HUES48 (cell line): ENCODE results near the gene MCRIP2.
A peak's percentile ranks its signal among the peaks of the same experiment; 100 is the strongest.
"Not testable (repeated sequence)": the region's sequence is repeated elsewhere in the genome, so short reads cannot be mapped to it uniquely, and the experiment has no call there.

Experiments
- H3K27ac ChIP-seq: one replicate; pipeline ENCODE4 v1.7.0; 2013; ENCODE audit warnings: low read depth, low read length, inconsistent platforms
- H3K27me3 ChIP-seq: 2 replicates; pipeline ENCODE4 v1.6.1; 2013; ENCODE audit warnings: mild to moderate bottlenecking, low read length; ENCODE audit not compliant: control insufficient read depth, insufficient read depth
- H3K36me3 ChIP-seq: 2 replicates; pipeline ENCODE4 v1.6.1; 2013; ENCODE audit warnings: low read length; ENCODE audit not compliant: control insufficient read depth, insufficient read depth
- H3K4me1 ChIP-seq: 2 replicates; pipeline ENCODE4 v1.6.1; 2013; ENCODE audit warnings: mild to moderate bottlenecking, low read length; ENCODE audit not compliant: control insufficient read depth, insufficient read depth
- H3K4me3 ChIP-seq: 2 replicates; pipeline ENCODE4 v1.5.1; 2013; ENCODE audit warnings: mild to moderate bottlenecking, low read depth, low read length
- H3K9ac ChIP-seq: 2 replicates; pipeline ENCODE4 v1.6.1; 2013; ENCODE audit warnings: mild to moderate bottlenecking, low read depth, low read length, moderate library complexity
- H3K9me3 ChIP-seq: 2 replicates; pipeline ENCODE4 v1.6.1; 2013; ENCODE audit warnings: low read length; ENCODE audit not compliant: control insufficient read depth, insufficient read depth

MCRIP2 gene, protein sequence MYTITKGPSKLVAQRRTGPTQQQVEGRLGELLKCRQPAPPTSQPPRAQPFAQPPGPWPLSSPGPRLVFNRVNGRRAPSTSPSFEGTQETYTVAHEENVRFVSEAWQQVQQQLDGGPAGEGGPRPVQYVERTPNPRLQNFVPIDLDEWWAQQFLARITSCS

DNA sequence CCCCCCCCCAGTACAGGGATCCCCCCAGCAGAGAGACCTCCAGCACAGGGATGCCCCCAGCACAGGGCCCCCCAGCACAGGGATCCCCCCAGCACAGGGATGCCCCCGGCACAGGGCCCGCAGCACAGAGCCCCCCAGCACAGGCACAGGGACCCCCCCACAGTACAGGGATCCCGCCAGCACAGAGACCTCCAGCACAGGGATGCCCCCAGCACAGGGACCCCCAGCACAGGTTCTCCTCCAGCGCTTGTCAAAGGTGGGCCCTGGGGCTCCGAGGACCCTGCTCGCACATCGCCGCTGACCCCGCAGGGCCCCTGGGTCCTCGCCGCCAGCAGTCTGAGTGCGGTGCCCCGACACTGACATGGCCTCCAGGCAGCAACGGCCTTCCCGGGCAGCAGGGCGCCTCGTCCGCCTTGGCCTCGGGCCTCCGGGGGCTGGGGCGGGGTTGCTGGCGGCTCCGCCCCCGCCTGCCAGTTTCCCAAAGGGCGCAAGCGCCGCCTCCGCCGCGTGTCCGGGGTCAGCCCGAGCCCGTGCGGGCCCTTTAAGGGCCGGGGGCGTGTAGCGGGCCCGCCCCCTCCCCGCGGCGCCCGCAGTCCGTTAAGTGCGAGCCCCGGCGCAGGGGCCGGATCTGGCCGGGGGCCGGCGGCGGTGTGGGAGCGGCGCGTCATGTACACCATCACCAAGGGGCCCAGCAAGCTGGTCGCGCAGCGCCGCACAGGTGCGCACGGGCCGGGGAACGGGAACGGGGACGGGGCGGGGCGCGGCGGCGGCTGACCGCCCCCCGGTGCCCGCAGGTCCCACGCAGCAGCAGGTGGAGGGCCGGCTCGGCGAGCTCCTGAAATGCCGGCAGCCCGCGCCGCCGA lies at the start of gene MCRIP2:
TSS of gene MCRIP2 (plus strand) at position 503 of the 863 bp plus-strand sequence. CDS start at position 667, 164 bp downstream.
- H3K36me3 ChIP-seq: no peaks in the 10 kb centered on the region
- H3K4me1 ChIP-seq: peaks cover 19% of the 10 kb centered on the region
- H3K4me3 ChIP-seq: peak within 1 kb of the TSS; percentile 74
- peak within 1 kb of the TSS; percentile 12 for H3K27ac ChIP-seq
- H3K9ac ChIP-seq: peak within 1 kb of the TSS; percentile 55; the same call in 1 of the 2 replicates
- H3K9me3 ChIP-seq: no peaks in the 10 kb centered on the region
- no peaks in the 10 kb centered on the region for H3K27me3 ChIP-seq

DNA sequence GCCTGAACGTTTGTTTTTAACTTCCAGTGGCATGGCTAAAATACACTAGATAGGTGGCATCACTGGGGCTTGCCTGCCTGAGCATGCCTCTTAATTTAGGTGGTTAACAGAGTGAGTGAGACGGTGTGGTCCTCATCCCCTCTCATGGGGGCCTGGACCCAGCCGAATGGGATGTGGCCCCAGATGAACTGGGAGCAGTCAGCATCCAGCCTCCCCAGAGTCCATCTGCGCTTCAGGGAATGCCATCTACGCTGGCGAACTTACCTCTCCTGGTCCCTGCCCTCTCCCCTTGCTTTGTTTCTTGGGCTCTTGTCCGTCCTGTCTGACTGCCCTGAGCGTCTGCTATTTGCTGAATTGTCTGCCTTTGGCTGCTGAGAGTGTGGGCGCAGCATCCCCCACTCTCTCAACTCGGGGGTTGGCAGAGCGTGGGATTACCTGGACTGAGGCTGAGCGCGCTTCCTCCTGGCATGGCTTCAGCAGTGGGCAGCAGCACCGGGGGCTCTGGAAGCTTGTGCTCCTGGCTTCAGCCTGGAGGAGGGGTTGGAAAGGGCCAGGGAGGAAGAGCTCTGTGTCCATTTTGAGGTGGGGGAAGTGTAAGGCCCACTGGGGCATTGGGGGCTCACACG lies 49.6 kb upstream of the MCRIP2 start:
- no peaks in the 10 kb centered on the region for H3K9me3 ChIP-seq
- H3K4me1 ChIP-seq: peaks cover 4% of the 10 kb centered on the region; the same call in 1 of the 2 replicates
- peaks cover 17% of the 10 kb centered on the region for H3K27me3 ChIP-seq
- no peak overlapping the region for H3K27ac ChIP-seq
- no peaks in the 10 kb centered on the region for H3K36me3 ChIP-seq
- H3K9ac ChIP-seq: no peak overlapping the region
- no peak overlapping the region; the same call in 1 of the 2 replicates for H3K4me3 ChIP-seq

DNA sequence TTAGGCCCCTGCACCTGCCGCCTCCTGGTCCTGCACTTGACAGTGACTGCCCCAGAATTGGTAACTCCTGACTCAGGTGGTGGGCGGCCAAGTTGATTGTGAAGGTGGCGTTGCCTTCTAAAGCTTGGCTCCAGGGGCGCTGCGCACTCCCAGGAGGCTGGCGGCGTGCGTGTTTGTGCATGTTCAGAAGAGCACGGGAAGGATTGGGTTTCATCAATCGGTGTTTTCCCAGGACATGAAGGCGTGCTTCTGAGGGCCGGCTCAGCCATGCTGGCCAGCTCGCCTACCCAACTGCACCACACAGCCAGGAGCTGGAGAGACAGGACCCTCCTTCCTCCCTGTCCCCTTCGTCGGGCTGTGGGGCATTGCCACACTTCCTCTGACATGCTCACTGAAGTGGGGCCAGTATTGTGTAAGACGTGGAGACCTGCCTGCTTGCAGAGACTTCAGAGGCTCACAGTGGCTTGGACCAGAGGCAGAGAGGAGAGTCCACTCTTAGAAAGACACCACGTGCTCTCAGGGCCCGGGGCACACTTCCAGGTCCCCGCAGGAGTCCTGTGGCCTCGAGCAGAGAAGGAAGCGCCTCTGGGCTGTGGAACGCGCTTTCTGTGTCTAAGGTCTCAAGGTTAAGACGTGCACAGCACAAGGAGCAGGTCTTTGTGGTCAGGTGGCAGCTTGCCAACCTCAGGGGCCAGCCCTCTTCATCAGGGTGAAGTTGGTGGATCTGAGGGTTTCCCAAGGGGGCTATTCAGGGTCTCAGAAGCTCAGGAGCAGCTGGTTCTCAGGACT lies 48.9 kb upstream of the MCRIP2 start:
- Histone ChIP-seq H3K9ac (no peak overlapping the region), H3K9me3 (no peaks in the 10 kb centered on the region), H3K27ac (no peak overlapping the region), H3K27me3 (peaks cover 11% of the 10 kb centered on the region), H3K4me1 (peaks cover 4% of the 10 kb centered on the region; the same call in 1 of the 2 replicates), H3K36me3 (no peaks in the 10 kb centered on the region), H3K4me3 (no peak overlapping the region)

DNA sequence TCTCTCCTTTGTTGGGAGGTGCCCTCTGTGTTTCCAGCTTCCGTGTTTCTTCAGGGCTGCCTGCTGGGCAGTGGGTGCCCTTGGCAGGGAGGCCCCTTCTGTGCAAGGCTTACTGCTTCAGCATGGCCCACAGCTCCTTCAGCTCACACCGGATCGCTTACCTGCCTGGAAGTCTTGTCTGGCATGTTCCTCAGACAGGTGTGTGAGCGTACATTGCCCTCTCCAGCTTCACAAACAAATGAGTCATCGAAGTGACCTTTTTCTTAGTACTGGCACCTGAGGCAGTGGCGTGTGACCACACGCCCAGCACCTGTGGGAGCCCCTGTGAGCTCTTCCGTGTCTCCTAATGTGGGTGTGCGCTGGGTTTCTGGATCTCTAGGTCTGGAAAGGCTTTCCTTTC lies 48.2 kb upstream of the MCRIP2 start:
- Histone ChIP-seq H3K4me1 (peaks cover 4% of the 10 kb centered on the region; the same call in 1 of the 2 replicates), H3K27ac (no peak overlapping the region), H3K4me3 (no peak overlapping the region), H3K9me3 (no peaks in the 10 kb centered on the region), H3K36me3 (no peaks in the 10 kb centered on the region), H3K9ac (no peak overlapping the region), H3K27me3 (peaks cover 9% of the 10 kb centered on the region)

DNA sequence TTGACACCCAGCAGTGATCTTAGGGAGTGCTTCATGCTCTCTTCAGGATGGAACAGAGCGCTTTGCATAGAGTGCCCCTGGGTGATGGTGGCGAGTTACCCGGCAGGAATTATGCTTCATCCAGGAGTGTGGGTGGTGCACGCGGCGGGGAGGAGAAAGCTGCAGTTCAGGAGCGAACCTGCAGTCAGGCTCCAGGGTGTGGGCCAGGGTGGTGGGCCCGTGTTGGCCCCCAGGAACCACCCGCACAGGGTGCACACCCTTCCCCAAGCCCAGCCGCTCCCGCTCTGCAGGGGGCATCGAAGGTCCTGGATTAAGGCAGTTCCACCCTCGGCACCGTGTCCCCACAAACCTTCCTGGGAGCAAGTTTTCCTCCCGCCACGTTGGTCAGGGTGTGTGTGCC lies 47.8 kb upstream of the MCRIP2 start:
- no peak overlapping the region for H3K9ac ChIP-seq
- H3K27ac ChIP-seq: no peak overlapping the region
- no peaks in the 10 kb centered on the region for H3K9me3 ChIP-seq
- H3K4me1 ChIP-seq: peaks cover 4% of the 10 kb centered on the region; the same call in 1 of the 2 replicates
- no peaks in the 10 kb centered on the region for H3K36me3 ChIP-seq
- peaks cover 9% of the 10 kb centered on the region for H3K27me3 ChIP-seq
- no peak overlapping the region for H3K4me3 ChIP-seq

DNA sequence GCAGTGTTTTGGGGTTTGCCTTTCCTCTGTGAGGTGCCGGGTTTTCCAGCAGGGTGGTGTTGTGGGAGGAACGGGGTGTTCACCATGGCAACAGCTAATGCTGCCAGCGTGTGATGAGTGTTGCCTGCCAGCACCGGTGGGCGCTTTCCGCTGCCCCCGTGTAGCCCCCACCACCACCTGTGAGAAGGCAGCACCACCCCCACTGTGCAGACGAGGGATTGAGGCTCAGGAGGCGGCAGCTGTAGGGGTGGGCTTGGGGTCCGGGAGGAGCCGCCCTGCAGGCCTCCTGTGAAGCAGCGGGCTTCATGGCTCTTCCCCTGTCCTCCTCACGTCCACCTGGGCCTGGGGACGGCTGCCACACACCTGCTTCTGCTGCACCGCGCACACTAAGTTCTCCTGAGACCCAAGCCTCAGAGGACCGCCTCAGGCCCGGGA lies 46.5 kb upstream of the MCRIP2 start:
- Histone ChIP-seq H3K27ac (no peak overlapping the region), H3K36me3 (0 out of 2 replicates have a peak, but pooled peaks cover 5% of the 10 kb centered on the region), H3K9me3 (no peaks in the 10 kb centered on the region), H3K4me1 (peaks cover 4% of the 10 kb centered on the region; the same call in 1 of the 2 replicates), H3K27me3 (peaks cover 9% of the 10 kb centered on the region), H3K4me3 (no peak overlapping the region), H3K9ac (no peak overlapping the region)

DNA sequence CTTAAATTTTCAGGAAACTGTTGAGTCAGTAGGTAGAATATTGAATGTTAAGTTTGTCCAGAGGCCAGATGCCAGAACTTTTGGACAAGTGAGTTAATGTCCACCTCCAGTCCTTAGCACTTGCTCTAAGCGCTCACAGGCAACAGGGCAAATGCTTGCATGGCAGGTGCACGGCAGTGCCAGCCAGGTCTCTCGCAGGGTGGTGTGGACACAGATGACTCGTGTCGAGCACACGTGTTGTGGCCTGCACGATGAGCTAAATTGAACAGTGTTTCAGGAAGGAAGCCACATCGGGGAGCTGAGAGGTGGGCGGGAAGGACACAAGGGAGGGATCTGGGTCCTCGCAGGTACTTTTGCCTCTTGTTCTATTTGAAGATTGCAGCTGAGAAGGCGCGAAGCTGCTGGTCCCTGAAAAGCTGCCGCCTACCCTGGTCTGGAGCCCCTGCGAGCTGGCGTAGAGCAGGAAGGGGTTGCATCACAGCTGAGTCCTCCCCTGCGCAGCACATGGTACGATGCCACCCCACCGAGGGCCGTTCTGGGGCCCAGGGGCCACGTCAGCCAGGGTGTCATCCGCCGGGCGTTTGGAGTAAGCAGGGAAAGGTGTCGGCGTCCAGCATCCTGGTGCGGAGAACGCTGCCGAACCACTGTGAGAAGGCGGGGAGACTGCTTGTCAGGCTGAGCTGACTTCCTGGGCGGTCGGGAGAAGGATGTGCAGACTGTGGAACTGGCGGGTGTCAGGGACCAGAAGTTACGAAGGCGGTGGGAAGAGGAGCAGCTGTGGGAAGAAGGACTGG lies 45.5 kb upstream of the MCRIP2 start:
- peaks cover 1% of the 10 kb centered on the region for H3K27me3 ChIP-seq
- no peak overlapping the region for H3K9ac ChIP-seq

DNA sequence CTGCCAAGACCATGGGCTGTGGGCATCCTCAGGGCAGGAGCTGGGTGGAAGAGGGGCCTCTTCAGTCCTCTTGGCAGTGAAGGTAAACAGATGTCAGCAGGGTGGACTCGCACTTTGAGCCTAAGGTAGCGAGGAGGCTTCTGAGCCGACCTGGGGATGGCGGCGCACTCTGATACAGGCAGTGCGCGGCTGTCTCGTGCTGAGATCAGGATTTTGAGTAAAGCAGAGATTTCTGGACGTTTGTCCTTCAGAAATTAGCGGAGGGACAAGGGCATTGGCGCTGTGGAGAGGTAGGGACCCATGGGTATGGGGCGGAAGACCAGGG lies 44.9 kb upstream of the MCRIP2 start:
- no peaks in the 10 kb centered on the region for H3K4me1 ChIP-seq
- H3K9me3 ChIP-seq: no peaks in the 10 kb centered on the region
- no peaks in the 10 kb centered on the region; the same call in none of the 2 replicates for H3K27me3 ChIP-seq
- 0 out of 2 replicates have a peak, but pooled peaks cover 5% of the 10 kb centered on the region for H3K36me3 ChIP-seq
- no peak overlapping the region for H3K9ac ChIP-seq
- no peak overlapping the region for H3K27ac ChIP-seq
- H3K4me3 ChIP-seq: no peak overlapping the region

More for the DNA sequence above, 45.5 kb upstream of the MCRIP2 start:
- Histone ChIP-seq H3K4me1 (no peaks in the 10 kb centered on the region), H3K27ac (no peak overlapping the region), H3K36me3 (0 out of 2 replicates have a peak, but pooled peaks cover 5% of the 10 kb centered on the region), H3K9me3 (no peaks in the 10 kb centered on the region), H3K4me3 (no peak overlapping the region)

DNA sequence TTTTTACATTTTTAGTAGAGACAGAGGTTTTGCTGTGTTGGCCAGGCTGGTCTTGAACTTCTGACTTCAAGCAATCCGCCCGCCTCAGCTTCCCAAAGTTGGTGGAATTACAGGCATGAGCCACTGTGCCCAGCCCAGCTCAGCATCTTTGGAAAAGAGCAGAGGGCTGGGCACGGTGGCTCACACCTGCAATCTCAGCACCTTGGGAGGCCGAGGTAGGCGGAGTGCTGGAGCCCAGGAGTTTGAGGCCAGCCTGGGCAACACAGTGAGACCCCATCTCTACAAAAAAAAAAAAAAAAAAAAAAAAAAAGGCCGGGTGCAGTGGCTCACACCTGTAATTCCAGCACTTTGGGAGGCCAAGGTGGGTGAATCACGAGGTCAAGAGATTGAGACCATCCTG lies 44.0 kb upstream of the MCRIP2 start:
- not testable (repeated sequence) for H3K4me1 ChIP-seq, H3K9me3 ChIP-seq, H3K4me3 ChIP-seq, H3K36me3 ChIP-seq, H3K9ac ChIP-seq, H3K27me3 ChIP-seq, H3K27ac ChIP-seq
